Lower leg skin (tissue), 4 donors: ENCODE results near the gene SPPL2A. TPM values are rescaled to one million over a fixed set of nuclear protein-coding genes. Genes with fewer than 3 reads are reported as not detected.

Experiments
- DNase-seq, 2 donors: peaks; one replicate each; pipeline ENCODE4 v3.0.0-alpha.2; 2019; ENCODE audit warnings: low spot score in 2 of 2
- H3K4me3 ChIP-seq: fragments of 200-600 bp; sonication (generic); 2 replicates; pipeline ENCODE4 v1.5.1; 2017; ENCODE audit warnings: mild to moderate bottlenecking, low read depth; ENCODE audit not compliant: poor library complexity, severe bottlenecking
- CTCF ChIP-seq, 3 donors: fragments of 450-650 bp; IDR thresholded peaks; one replicate each; pipeline ENCODE4 v1.5.1; 2016; ENCODE audit warnings: antibody characterized with exemption in 3 of 3, mild to moderate bottlenecking in 3 of 3, moderate library complexity in 2 of 3
- POLR2A ChIP-seq, 2 donors: fragments of 450-650 bp; IDR thresholded peaks; one replicate each; pipeline ENCODE4 v1.6.1; 2016 to 2017; ENCODE audit warnings: antibody characterized with exemption in 2 of 2, mild to moderate bottlenecking in 1 of 2, moderate library complexity in 1 of 2
- WGBS, 2 donors: methylation state at CpG; one replicate each; pipeline ENCODE4 v1.1.5; 2018; 5-methylcytosine and 5-hydroxymethylcytosine counted together
- intact Hi-C: fragments of 100-400 bp; cut with DNase I; formaldehyde crosslinking; loops from one replicate; pipeline ENCODE4 v1.15.0; 2023; ENCODE audit warnings: low total_unique reads
- total RNA-seq, 4 donors: library from RNA; depleted of rRNA; stranded (reverse); fragments of >200 nt; gene quantifications; one replicate each; pipeline ENCODE4 v1.1.0, GENCODE V29; 2016

SPPL2A gene
- total RNA-seq, 4 donors from 2014 or later, result 116 to 404 (median 151) TPM

DNA sequence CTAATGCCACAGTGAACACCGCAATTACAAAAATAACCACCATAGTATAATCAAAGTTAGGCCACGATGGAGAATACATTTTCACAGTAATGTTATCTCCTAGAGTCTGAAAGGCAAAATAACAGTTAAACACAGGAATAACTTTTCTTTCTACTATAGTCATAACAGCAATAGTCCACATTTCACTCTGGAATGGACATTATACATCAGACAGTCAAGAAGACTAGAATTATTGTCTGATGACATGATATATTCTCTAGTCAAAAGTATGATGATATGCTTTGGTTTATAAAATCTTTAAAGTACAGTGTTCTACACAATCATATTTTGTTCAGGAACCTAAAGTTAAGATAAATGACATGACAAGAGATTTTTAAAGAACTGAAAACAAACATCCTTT is 18.0 kb downstream of the SPPL2A start:
- DNase-seq, result no peak
- intact Hi-C loops, result no loop called here
- no peak overlapping the region for H3K4me3 ChIP-seq
- TF ChIP-seq CTCF (IDR thresholded peaks at IDR 0.05) (no peak), POLR2A (IDR thresholded peaks at IDR 0.05) (no peak)
- 93 to 96% methylated on average over 2 of the region's 2 CpGs for WGBS, 2 donors

GRCh38 chr15:50744601-50745000 is 20.9 kb downstream of the SPPL2A start:
- no peak overlapping the region for H3K4me3 ChIP-seq
- TF ChIP-seq CTCF (IDR thresholded peaks at IDR 0.05), result no peak
- no peak for TF ChIP-seq POLR2A (IDR thresholded peaks at IDR 0.05)
- intact Hi-C loops, result no loop called here
- no peak for DNase-seq
- 82 to 88% methylated on average over 1 of the region's 1 CpG for WGBS, 2 donors

DNA sequence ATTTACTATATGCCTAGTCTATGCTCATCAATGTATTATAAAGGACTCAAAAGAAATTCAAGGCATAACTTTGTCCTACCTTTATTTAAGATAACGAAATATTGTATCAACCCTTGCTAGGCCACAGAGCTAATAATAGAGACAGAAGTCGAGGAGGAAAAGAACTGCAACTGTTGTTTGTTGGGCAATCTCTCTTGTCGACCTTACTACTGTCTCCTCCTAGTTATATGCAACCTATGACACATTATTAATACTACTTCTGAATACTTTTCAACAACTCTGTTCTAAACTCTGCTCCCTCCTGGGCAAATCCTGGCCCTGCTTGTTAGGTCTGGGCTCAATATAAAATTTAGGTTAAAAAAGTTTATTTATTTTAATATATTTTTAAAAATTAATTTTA is 24.6 kb downstream of the SPPL2A start:
- DNase-seq, result no peak
- TF ChIP-seq POLR2A (IDR thresholded peaks at IDR 0.05) (no peak), CTCF (IDR thresholded peaks at IDR 0.05) (no peak)
- intact Hi-C loops, result no loop called here
- 85 to 92% methylated on average over 3 of the region's 3 CpGs for WGBS, 2 donors
- H3K4me3 ChIP-seq, result no peak overlapping the region

GRCh38 chr15:50736823-50737222 is 28.7 kb downstream of the SPPL2A start:
- WGBS, 2 donors, result 86 to 92% methylated on average over 8 of the region's 8 CpGs
- intact Hi-C loops, result loop anchor here (5.0 kb wide), 1 partner anchor 1530 kb away; no protein-coding TSS in a partner anchor
- H3K4me3 ChIP-seq, result no peak overlapping the region
- TF ChIP-seq POLR2A (IDR thresholded peaks at IDR 0.05) (no peak), CTCF (IDR thresholded peaks at IDR 0.05) (no peak)
- DNase-seq, result no peak

DNA sequence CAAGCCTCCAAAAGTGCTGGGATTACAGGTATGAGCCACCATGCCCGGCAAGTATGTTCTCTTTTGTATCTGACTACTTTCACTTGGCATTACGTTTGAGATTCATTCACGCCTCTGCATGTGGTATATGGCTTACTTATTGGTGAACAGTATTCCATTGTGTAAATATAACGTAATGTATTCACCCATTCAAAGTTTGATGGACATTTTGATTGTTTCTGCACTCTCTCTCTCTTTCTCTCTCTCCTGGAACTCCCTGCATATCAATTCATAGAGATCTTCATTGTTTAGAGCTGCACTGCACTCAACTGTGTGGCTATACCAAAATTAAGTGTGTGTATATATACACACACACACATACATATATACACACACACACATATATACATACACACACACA is 30.4 kb downstream of the SPPL2A start:
- intact Hi-C loops, result loop anchor here (5.0 kb wide), 1 partner anchor 1528 kb away; no protein-coding TSS in a partner anchor
- no peak overlapping the region for H3K4me3 ChIP-seq
- no peak for DNase-seq
- WGBS, 2 donors, result 78 to 84% methylated on average over 4 of the region's 4 CpGs
- TF ChIP-seq POLR2A (IDR thresholded peaks at IDR 0.05), result no peak
- TF ChIP-seq CTCF (IDR thresholded peaks at IDR 0.05), result no peak

DNA sequence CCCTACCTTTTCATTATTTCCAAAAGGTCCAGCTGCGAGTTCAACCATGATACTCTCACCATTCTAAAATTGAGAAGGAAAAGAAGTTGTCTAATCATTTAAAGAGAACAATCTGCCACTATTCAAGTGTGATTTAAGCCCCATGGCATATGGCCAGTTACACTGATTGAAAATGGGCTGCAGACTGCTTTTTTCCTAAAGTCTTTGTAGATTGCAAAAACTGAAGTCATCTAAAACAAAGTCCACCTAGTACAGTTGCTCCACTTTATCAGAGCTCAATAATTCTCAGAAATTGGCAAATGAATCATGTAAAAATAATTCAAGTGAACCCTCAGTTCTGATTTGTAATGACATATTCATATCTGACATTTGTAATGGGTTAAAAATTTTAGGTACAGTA is 39.2 kb downstream of the SPPL2A start:
- no peak overlapping the region for H3K4me3 ChIP-seq
- DNase-seq, result no peak
- WGBS, 2 donors, result 92 to 98% methylated on average over 1 of the region's 1 CpG
- TF ChIP-seq POLR2A (IDR thresholded peaks at IDR 0.05) (no peak), CTCF (IDR thresholded peaks at IDR 0.05) (no peak)
- intact Hi-C loops, result no loop called here
